IMR-90 (cell line): ENCODE data around the gene PHF19. TPM values are rescaled to one million over a fixed set of nuclear protein-coding genes. Genes with fewer than 3 reads are reported as not detected.
A peak's percentile ranks its signal among the peaks of the same experiment; 100 is the strongest.

Source experiments
- ATAC-seq: fragments of 200-7000 bp; cut with Tn5 transposase; 2 replicates; pipeline ENCODE4 v1.9.1; 2020; ENCODE audit warnings: low read depth, mild to moderate bottlenecking, moderate library complexity
- BruUV-seq: library from RNA; stranded (reverse); fragments of 400-500 nt; replicated peaks from 2 replicates; lab custom pipeline; 2021; lab: Mats Ljungman, UMichigan
- CTCF ChIA-PET: fragments of 300-600 bp; formaldehyde crosslinking; extraction: SDS; loops from one replicate; lab custom pipeline; 2021; ENCODE audit warnings: antibody characterized with exemption; lab: Yijun Ruan, JAX
- POLR2A ChIA-PET: fragments of 300-600 bp; sonication (Branson Sonifier 250); formaldehyde crosslinking; loops from one replicate; lab custom pipeline; 2022; ENCODE audit warnings: antibody characterized with exemption; ENCODE audit not compliant: unreplicated experiment; lab: Charles Lee
- DNase-seq: peaks from one replicate; pipeline ENCODE4 v3.0.0; 2013
- H2AFZ ChIP-seq: replicated peaks from 2 replicates; pipeline ENCODE3; 2013; ENCODE audit warnings: low read length, mild to moderate bottlenecking; ENCODE audit not compliant: poor library complexity
- H2AK5ac ChIP-seq: 2 replicates; pipeline ENCODE4 v1.6.1; 2013; ENCODE audit warnings: low read depth, low read length, inconsistent platforms
- H2AK9ac ChIP-seq: replicated peaks from 2 replicates; pipeline ENCODE3; 2013; ENCODE audit warnings: mild to moderate bottlenecking, low read depth, low read length, moderate library complexity; ENCODE audit not compliant: poor library complexity
- H2BK120ac ChIP-seq: 2 replicates; pipeline ENCODE4 v1.6.1; 2013; ENCODE audit warnings: low read depth, low read length, inconsistent platforms
- H2BK15ac ChIP-seq: 3 replicates; pipeline ENCODE4 v1.6.1; 2013; ENCODE audit warnings: low read depth, low read length, inconsistent platforms
- H2BK20ac ChIP-seq: 2 replicates; pipeline ENCODE4 v1.6.1; 2013; ENCODE audit warnings: low read depth, mild to moderate bottlenecking, inconsistent platforms, low read length, moderate library complexity
- H2BK5ac ChIP-seq: 2 replicates; pipeline ENCODE4 v1.6.1; 2013; ENCODE audit warnings: mild to moderate bottlenecking, low read depth, low read length, inconsistent platforms; ENCODE audit not compliant: poor library complexity, severe bottlenecking
- H3K14ac ChIP-seq: replicated peaks from 2 replicates; pipeline ENCODE4 v1.6.1; 2013; ENCODE audit warnings: low read depth, low read length, inconsistent platforms
- H3K18ac ChIP-seq: 2 replicates; pipeline ENCODE4 v1.6.1; 2013; ENCODE audit warnings: low read depth, low read length, control low read depth
- H3K23ac ChIP-seq: 2 replicates; pipeline ENCODE4 v1.6.1; 2013; ENCODE audit warnings: low read depth, low read length, inconsistent platforms
- H3K27ac ChIP-seq: 2 replicates; pipeline ENCODE4 v1.5.1; 2013; ENCODE audit warnings: mild to moderate bottlenecking, control low read depth, low read length; ENCODE audit not compliant: insufficient read depth
- H3K27me3 ChIP-seq: 2 replicates; pipeline ENCODE4 v1.6.1; 2013; ENCODE audit warnings: low read length; ENCODE audit not compliant: control insufficient read depth, insufficient read depth
- H3K36me3 ChIP-seq: 2 replicates; pipeline ENCODE4 v1.6.1; 2013; ENCODE audit warnings: low read length, mixed read lengths; ENCODE audit not compliant: control insufficient read depth, insufficient read depth
- H3K4ac ChIP-seq: 2 replicates; pipeline ENCODE4 v1.6.1; 2013; ENCODE audit warnings: low read depth, low read length, inconsistent platforms
- H3K4me1 ChIP-seq: 2 replicates; pipeline ENCODE4 v1.6.1; 2013; ENCODE audit warnings: low read length, mixed read lengths; ENCODE audit not compliant: control insufficient read depth, insufficient read depth
- H3K4me2 ChIP-seq: 2 replicates; pipeline ENCODE4 v1.6.1; 2013; ENCODE audit warnings: low read depth, mild to moderate bottlenecking, control low read depth, low read length, moderate library complexity
- H3K4me3 ChIP-seq: 2 replicates; pipeline ENCODE4 v1.5.1; 2013; ENCODE audit warnings: low read depth, mild to moderate bottlenecking, control low read depth, low read length, moderate library complexity; ENCODE audit not compliant: insufficient read depth
- H3K56ac ChIP-seq: 2 replicates; pipeline ENCODE4 v1.6.1; 2013; ENCODE audit warnings: low read length, inconsistent platforms; ENCODE audit not compliant: insufficient read depth; ENCODE audit errors: extremely low read depth
- H3K79me1 ChIP-seq, 2 experiments: 2 replicates each; pipeline ENCODE4 v1.6.1; 2013; ENCODE audit warnings: low read length in 2 of 2, inconsistent platforms in 1 of 2, low read depth in 1 of 2
- H3K9ac ChIP-seq: 2 replicates; pipeline ENCODE4 v1.6.1; 2013; ENCODE audit warnings: low read depth, low read length, control low read depth
- H3K9me1 ChIP-seq: 2 replicates; pipeline ENCODE4 v1.6.1; 2013; ENCODE audit warnings: low read length, inconsistent platforms; ENCODE audit not compliant: insufficient read depth
- H3K9me3 ChIP-seq: 2 replicates; pipeline ENCODE4 v1.6.1; 2013; ENCODE audit warnings: low read length; ENCODE audit not compliant: control insufficient read depth, insufficient read depth
- H4K20me1 ChIP-seq: 2 replicates; pipeline ENCODE4 v1.6.1; 2013; ENCODE audit warnings: low read length, inconsistent platforms; ENCODE audit not compliant: insufficient read depth
- H4K5ac ChIP-seq: 2 replicates; pipeline ENCODE4 v1.6.1; 2013; ENCODE audit warnings: mild to moderate bottlenecking, low read depth, low read length, control low read depth
- H4K8ac ChIP-seq, 2 experiments: 2 replicates each; pipeline ENCODE4 v1.6.1; 2013; ENCODE audit warnings: low read depth in 2 of 2, low read length in 2 of 2, control low read depth in 1 of 2, inconsistent platforms in 1 of 2
- H4K91ac ChIP-seq: 2 replicates; pipeline ENCODE4 v1.6.1; 2013; ENCODE audit warnings: low read depth, low read length, inconsistent platforms; ENCODE audit not compliant: insufficient read depth
- BHLHE40 ChIP-seq: fragments of 150-350 bp; IDR thresholded peaks from 2 replicates; pipeline ENCODE4 v1.6.1; 2016; ENCODE audit warnings: mild to moderate bottlenecking, low read depth, low read length
- FOS ChIP-seq: fragments of 150-350 bp; IDR thresholded peaks from 2 replicates; pipeline ENCODE4 v1.6.1; 2016; ENCODE audit warnings: low read depth, low read length
- POLR2A ChIP-seq: IDR thresholded peaks from 2 replicates; pipeline ENCODE4 v1.6.1; 2012; ENCODE audit warnings: mild to moderate bottlenecking, low read depth, low read length
- RAD21 ChIP-seq: IDR thresholded peaks from 2 replicates; pipeline ENCODE4 v1.6.1; 2012; ENCODE audit warnings: low read length, improper control_type of control experiment
- RFX5 ChIP-seq: IDR thresholded peaks from 2 replicates; pipeline ENCODE4 v1.8.0; 2012; ENCODE audit warnings: low read depth, mild to moderate bottlenecking, low read length, moderate library complexity
- WGBS, 2 experiments: methylation state at CpG; one replicate each; pipeline versions ENCODE4 v1.1.5 to v1.1.7; 2013; ENCODE audit warnings: missing lambda C conversion rate in 2 of 2; ENCODE audit not compliant: insufficient read length in 1 of 2; ENCODE audit errors: extremely low coverage in 2 of 2; 5-methylcytosine and 5-hydroxymethylcytosine counted together
- dilution Hi-C: fragments of 300-500 bp; cut with HindIII; formaldehyde crosslinking; loops from one replicate; pipeline ENCODE4 v1.14.3; 2018; ENCODE audit warnings: low sequenced_read_pairs; ENCODE audit not compliant: unreplicated experiment
- in situ Hi-C: fragments of 300-500 bp; cut with MboI; formaldehyde crosslinking; loops from 3 replicates; pipeline ENCODE4 v1.14.3; 2019; ENCODE audit warnings: low sequenced_read_pairs, inconsistent platforms, mixed read lengths
- intact Hi-C: fragments of 100-400 bp; cut with micrococcal nuclease; formaldehyde crosslinking; loops from 2 replicates; pipeline ENCODE4 v1.10.0; 2022
- polyA plus RNA-seq, 3 experiments: library from polyadenylated mRNA; depleted of rRNA; stranded (reverse); fragments of >200 nt; gene quantifications; 2 replicates each; pipeline ENCODE4 v1.2.3, GENCODE V29; 2012; ENCODE audit warnings: low replicate concordance in 1 of 3
- total RNA-seq: library from RNA; depleted of rRNA; stranded (reverse); fragments of >200 nt; gene quantifications from 2 replicates; pipeline ENCODE4 v1.2.3, GENCODE V29; 2012

The PHF19 gene
- total and polyA plus RNA-seq, 2 of the 4 experiments (the other 2 are of a cell fraction), result 37.6 to 55.6 TPM

DNA sequence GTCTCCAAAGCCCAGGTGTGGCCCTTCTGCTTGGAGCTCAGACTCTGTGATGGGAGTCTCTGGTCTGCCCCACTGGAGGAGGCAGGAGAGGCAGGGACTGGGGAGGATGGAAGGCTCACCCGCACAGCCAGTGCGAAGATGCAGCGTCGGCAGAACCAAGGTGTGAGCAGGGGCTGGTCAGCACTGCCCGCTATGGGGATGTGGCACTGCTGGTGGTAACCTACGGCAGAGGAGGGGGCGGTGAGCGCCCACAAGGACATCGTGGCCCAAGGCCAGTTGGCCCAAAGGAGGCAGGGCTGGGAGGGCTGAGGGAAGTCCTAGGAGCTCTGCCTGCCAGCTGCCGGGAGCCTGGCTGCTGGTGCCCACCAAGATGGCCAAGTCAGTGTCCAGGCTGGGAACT, 7.3 kb downstream of the PHF19 start:
- peaks cover 32% of the 10 kb centered on the region for H3K36me3 ChIP-seq
- peak overlapping the region; percentile 98 for H2AK9ac ChIP-seq
- H3K9me3 ChIP-seq, result no peaks in the 10 kb centered on the region
- peak overlapping the region; percentile 20; the same call in 2 of the 3 replicates for H2BK15ac ChIP-seq
- peaks cover 13 to 49% of the 10 kb centered on the region in 2 experiments for H3K79me1 ChIP-seq
- H4K20me1 ChIP-seq, result no peaks in the 10 kb centered on the region
- H3K4me2 ChIP-seq, result no peak overlapping the region
- in situ Hi-C loops (loop anchor here (5.0 kb wide), 1 partner anchor 68 kb away; no protein-coding TSS in a partner anchor), dilution Hi-C loops (no loop called here), intact Hi-C loops (loop anchor here (2.0 kb wide), 1 partner anchor 67 kb away; no protein-coding TSS in a partner anchor)
- H3K14ac ChIP-seq, result no peak overlapping the region
- H3K9ac ChIP-seq, result no peak overlapping the region
- BruUV-seq, result no TSS peak
- ChIA-PET CTCF (interaction anchor here (0.7 to 1.0 kb wide), 2 partner anchors 307 to 325 kb away, joined by 3 read pairs; no protein-coding TSS in a partner anchor), POLR2A (no interaction called here)
- ATAC-seq, result no peak
- peaks cover 29% of the 10 kb centered on the region for H3K9me1 ChIP-seq
- peak overlapping the region; percentile 64 for H2AFZ ChIP-seq
- no peaks in the 10 kb centered on the region for H3K27me3 ChIP-seq
- H4K8ac ChIP-seq, result peak overlapping the region; percentile 60 to 93; a peak in 3 of 4 replicates
- no peak for DNase-seq
- no peak overlapping the region; the same call in 1 of the 2 replicates for H3K4ac ChIP-seq
- H4K5ac ChIP-seq, result peak overlapping the region; percentile 38
- H2BK120ac ChIP-seq, result 0 out of 2 replicates have a peak overlapping the region, but pooled peaks have one; percentile 25
- no peak overlapping the region for H3K4me3 ChIP-seq
- 88% methylated on average over 3 of the region's 10 CpGs; no CpG with 5 or more reads in 1 of the 2 experiments for WGBS, 2 experiments
- 0 out of 2 replicates have a peak overlapping the region, but pooled peaks have one; percentile 5 for H2BK20ac ChIP-seq
- H3K4me1 ChIP-seq, result peaks cover 10% of the 10 kb centered on the region
- H3K23ac ChIP-seq, result no peak overlapping the region
- H3K18ac ChIP-seq, result no peak overlapping the region
- TF ChIP-seq FOS, result no peak
- TF ChIP-seq RFX5, result no peak
- no peak for TF ChIP-seq RAD21
- TF ChIP-seq BHLHE40, result no peak
- no peak for TF ChIP-seq POLR2A
- H2BK5ac ChIP-seq, result no peak overlapping the region
- H2AK5ac ChIP-seq, result peak overlapping the region; percentile 63
- H4K91ac ChIP-seq, result peak overlapping the region; percentile 62; the same call in 1 of the 2 replicates
- H3K27ac ChIP-seq, result 0 out of 2 replicates have a peak overlapping the region, but pooled peaks have one; percentile 3
- H3K56ac ChIP-seq, result no peak overlapping the region
